GOT3 (cell line): Measurements from ENCODE around the gene BOK.

Source experiments
- DNase-seq: peaks from one replicate; lab custom pipeline; 2025; ENCODE audit warnings: mixed read lengths; lab: John Stamatoyannopoulos, UW

The BOK gene

GRCh38 chr2:241538838-241539615 lies 19.5 kb upstream of the BOK start:
- DNase-seq, result no peak

GRCh38 chr2:241539616-241540374 lies 18.8 kb upstream of the BOK start:
- DNase-seq, result no peak

- no peak for DNase-seq
These were observed 18.2 kb upstream of the BOK start for GRCh38 chr2:241540401-241540770.

GRCh38 chr2:241540771-241541561 lies 17.6 kb upstream of the BOK start:
- DNase-seq, result no peak

GRCh38 chr2:241541564-241542277 lies 16.8 kb upstream of the BOK start:
- DNase-seq, result no peak

- DNase-seq, result no peak
These were observed 16.3 kb upstream of the BOK start for GRCh38 chr2:241542278-241542605.

GRCh38 chr2:241545106-241545505 lies 13.4 kb upstream of the BOK start:
- DNase-seq, result no peak

- no peak for DNase-seq
These were observed 12.7 kb upstream of the BOK start for GRCh38 chr2:241545523-241546473.

- no peak for DNase-seq
These were observed 11.6 kb upstream of the BOK start for GRCh38 chr2:241546771-241547498.

- no peak for DNase-seq
These were observed 10.6 kb upstream of the BOK start for GRCh38 chr2:241547781-241548450.

- no peak for DNase-seq
These were observed 10.1 kb upstream of the BOK start for GRCh38 chr2:241548451-241548835.

- DNase-seq, result no peak
These were observed 7.6 kb upstream of the BOK start for GRCh38 chr2:241550616-241551580.

GRCh38 chr2:241551599-241551997 lies 6.9 kb upstream of the BOK start:
- DNase-seq, result no peak

- DNase-seq, result no peak
These were observed 6.4 kb upstream of the BOK start for GRCh38 chr2:241551998-241552737.

- DNase-seq, result no peak
These were observed 5.1 kb upstream of the BOK start for GRCh38 chr2:241553512-241553830.

GRCh38 chr2:241553981-241554380 lies 4.6 kb upstream of the BOK start:
- DNase-seq, result no peak

- no peak for DNase-seq
These were observed 3.8 kb upstream of the BOK start for GRCh38 chr2:241554610-241555322.
